Left colon (tissue), 2 donors: ENCODE results near the gene TBC1D3B. TPM values are rescaled to one million over a fixed set of nuclear protein-coding genes. Genes with fewer than 3 reads are reported as not detected.
A peak's percentile ranks its signal among the peaks of the same experiment; 100 is the strongest.
"Not testable (repeated sequence)": the region's sequence is repeated elsewhere in the genome, so short reads cannot be mapped to it uniquely, and the experiment has no call there.

Source experiments
- ATAC-seq: fragments of 200-7000 bp; cut with Tn5 transposase; one replicate; pipeline ENCODE4 v1.9.1; 2020; ENCODE audit warnings: mild to moderate bottlenecking, moderate library complexity
- DNase-seq, 2 donors: peaks; one replicate each; pipeline ENCODE4 v3.0.0-alpha.2; 2020
- intact Hi-C, 2 donors: fragments of 100-400 bp; cut with DNase I in 1 of 2; cut with micrococcal nuclease in 1 of 2; formaldehyde crosslinking; loops; one replicate each; pipeline versions ENCODE4 v1.11.2 to v1.14.0; 2022; cut with DNase I, micrococcal nuclease
- total RNA-seq, 2 donors: library from RNA; stranded (reverse); fragmentation: NEBNext Ultra II Directional; extraction: Animal tissue kit (Norgen Biotek cat#: 25700); gene quantifications; one replicate each; pipeline ENCODE4 v1.2.1, GENCODE V29; 2021
- donor health status: DM: no; HTN: no; CAD: no.
- donor health status: DM: yes; HTN: yes; CAD: no.

TBC1D3B gene
- total RNA-seq, 2 donors from 2014 or later: 7.4 to 8.9 TPM

DNA sequence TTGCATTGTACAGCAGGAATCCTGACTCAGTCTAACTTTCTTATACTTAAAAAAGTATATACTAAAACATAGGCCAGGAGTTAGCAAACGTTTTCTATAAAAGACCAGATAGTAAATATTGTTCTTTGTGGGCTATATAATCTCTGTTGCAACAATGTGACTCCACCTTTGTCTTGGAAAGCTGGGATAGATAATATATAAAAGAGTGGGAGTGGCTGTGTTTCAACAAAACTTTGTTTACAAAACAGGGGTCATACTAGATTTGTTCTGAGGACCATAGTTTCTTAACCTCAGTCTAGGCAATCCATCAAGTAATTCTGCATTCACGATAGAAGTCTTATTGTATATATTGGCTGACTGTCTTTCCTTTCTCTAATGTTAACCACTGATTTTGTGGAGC is 9.0 kb upstream of the TBC1D3B start:
- DNase-seq: no peak

GRCh38 chr17:36184023-36184765 is 7.8 kb upstream of the TBC1D3B start:
- intact Hi-C loops: loop anchor here in 1 of 2 donors (5.0 kb wide), 1 partner anchor 57 kb away; no protein-coding TSS in a partner anchor
- DNase-seq: peak in 1 of 2 donors; percentile 37

More for the DNA sequence above, 9.0 kb upstream of the TBC1D3B start:
- intact Hi-C loops: no loop called here
- ATAC-seq: peak; percentile 50

DNA sequence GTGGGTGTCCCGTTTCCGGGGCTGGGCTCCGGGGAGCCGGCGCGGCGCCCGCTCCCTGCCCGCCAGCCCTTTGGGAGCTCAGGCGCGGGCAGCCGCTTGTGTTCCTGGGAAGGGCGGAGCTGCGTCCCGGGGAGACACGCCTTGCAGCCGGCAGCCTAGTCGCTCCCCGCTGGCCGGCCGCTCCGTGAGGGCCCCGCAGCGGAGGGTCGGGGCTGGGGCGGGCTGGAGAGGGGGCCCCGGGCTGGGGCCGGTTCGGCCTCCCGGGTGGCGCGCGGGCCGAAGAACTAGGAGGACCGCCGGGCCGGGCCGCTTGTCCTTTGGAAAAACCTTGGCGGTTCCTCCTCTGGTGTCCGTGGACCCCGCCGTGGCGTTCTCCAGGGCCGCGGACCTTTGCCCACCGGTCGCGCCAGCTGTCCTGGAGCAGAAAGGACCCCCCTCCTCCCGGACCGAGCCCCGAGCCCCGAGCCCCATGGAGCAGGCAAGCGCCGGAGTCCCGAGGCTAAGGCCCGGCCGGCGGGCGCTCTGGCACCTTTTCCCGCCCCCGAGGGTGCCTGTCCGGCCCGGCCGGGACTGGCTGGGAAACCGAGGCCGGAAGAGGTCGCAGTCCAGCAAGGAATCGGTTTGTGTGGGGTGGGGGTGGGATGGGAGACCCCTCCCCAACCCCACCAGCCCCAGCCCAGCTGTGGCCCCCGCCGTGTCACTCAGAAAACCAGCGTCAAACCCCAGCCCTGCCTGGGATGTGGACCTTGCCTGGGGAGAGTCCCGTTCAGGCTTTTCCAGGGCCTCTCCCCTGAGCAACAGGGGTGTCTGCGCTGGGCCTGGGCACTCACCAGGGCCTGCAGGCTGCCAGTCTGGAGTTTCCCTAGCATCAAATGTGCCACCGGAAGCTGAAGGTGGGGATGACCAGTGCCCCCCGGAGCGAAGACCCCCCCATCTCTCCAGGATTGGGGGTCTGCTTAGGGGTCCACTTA is 6.8 kb upstream of the TBC1D3B start:
- ATAC-seq (peak; percentile 91), DNase-seq (peak; percentile 77 to 82)
- intact Hi-C loops: loop anchor here in 1 of 2 donors (5.0 kb wide), 1 partner anchor 56 kb away; no protein-coding TSS in a partner anchor

More at GRCh38 chr17:36184023-36184765, 7.8 kb upstream of the TBC1D3B start:
- ATAC-seq: no peak

DNA sequence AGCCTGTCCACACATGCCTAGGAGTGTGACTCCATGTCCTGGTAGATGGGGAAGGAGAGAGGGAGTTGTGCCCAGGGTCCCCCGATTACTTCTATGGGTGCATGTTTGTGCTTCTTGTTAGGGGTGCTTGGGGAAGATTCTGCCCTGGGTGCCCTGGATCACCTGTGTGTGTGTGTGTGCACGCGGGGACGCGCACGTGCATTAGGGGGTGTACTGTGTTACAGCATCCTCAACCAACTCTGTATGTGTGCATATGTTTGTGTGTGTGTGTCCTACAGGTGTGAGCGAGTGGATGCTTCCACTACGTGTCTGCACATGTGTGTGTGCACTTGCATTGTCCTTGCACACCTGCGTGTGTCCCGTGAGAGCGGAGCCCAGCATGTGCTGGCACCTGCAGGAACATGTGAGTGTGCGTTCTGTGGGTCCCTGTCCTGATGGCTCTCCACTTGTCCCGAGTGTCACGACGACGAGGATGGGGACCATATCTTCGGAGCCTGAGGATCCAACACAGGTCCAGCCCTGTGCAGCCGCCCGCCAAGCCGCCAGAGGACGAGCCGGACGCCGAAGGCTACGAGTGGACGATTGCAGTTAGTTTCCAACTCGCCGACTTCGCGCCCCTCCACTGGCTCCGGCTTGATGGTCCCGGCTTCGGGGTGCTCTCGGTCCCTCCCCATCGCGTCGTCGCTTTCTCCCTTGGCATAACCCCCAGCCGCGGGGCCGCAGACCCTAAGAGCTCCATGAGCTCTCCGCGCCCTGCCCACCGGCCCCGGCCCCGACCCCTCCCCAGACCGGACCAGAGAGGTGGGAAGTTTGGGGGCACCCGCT is 6.0 kb upstream of the TBC1D3B start:
- peak; percentile 36 to 39 for DNase-seq
- peak; percentile 36 for ATAC-seq
- intact Hi-C loops: loop anchor here in 1 of 2 donors (5.0 kb wide), 1 partner anchor 55 kb away; no protein-coding TSS in a partner anchor

GRCh38 chr17:36181446-36182175 is 5.2 kb upstream of the TBC1D3B start:
- DNase-seq, ATAC-seq: not testable (repeated sequence)
- intact Hi-C loops: loop anchor here in 1 of 2 donors (5.0 kb wide), 1 partner anchor 54 kb away; no protein-coding TSS in a partner anchor

- ATAC-seq, intact Hi-C loops, DNase-seq: not testable (repeated sequence)
These were observed 7.6 kb downstream of the TBC1D3B start for GRCh38 chr17:36168836-36169235.

DNA sequence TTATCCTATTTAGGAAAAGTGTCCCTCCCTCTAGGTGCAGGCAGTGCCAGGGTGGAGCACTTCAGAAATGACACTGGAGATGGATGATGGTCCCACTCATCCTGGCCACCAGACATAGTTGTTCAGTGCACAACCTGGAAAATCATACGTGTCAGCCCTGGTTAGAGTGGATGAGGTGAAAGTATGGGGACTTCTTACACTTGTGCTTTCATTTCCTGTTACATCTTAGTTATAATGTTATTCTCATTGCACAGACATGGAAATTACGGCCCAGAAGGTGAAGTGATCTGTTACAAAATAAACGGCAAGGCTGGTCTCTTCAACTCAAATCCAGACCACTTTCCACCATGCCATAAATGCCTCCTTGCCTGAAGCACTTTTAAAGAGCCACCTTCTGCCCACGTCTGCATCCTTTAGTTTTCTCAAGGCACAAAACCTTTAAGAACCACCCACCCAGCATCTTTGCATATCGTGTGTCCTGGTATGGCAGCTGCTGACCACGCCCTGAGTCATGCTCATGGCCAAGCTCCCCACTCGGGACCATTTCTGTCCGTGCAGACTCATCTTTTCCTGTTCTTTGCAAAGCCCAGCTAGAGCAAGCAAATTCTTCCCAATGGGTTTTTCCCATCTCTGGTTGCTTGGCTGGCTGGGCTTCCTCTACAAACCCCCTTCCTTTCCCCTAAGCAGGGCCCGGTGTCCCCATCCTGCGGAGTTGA is 22.4 kb downstream of the TBC1D3B start:
- no peak for DNase-seq
- intact Hi-C loops: loop anchor here in 1 of 2 donors (2.0 kb wide), 1 partner anchor 185 kb away; no protein-coding TSS in a partner anchor
- ATAC-seq: no peak

GRCh38 chr17:36152639-36153120 is 23.8 kb downstream of the TBC1D3B start:
- DNase-seq: no peak
- intact Hi-C loops: no loop called here
- no peak for ATAC-seq

GRCh38 chr17:36151891-36152638 is 24.4 kb downstream of the TBC1D3B start:
- no peak for ATAC-seq
- no peak for DNase-seq

DNA sequence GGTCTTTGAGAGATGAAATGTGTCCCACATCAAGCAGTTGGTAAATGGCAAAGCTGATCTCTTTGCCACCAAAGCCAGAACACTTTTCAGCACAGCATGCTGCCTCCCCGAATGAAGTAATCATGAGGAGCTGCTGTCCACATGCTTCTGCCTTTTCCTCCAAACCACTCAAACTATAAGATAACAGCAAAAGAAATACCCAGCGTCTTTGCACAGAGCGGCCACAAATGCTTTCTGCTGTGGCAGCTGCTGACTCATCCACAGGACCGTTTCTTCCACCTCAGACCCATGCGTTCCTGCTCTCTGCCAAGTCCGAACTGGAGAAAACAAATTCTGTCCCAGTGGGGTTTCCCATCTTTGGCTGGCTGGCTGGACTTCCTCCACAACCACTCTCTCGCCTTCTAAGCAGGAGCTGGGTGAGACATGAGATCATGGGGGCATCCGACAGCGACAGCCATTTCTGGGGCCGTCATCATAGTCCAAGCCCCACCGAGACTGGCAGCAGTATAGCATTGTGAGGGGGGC is 27.1 kb downstream of the TBC1D3B start:
- intact Hi-C loops: loop anchor here in 1 of 2 donors (10.0 kb wide), 1 partner anchor 185 kb away; no protein-coding TSS in a partner anchor
- DNase-seq (no peak), ATAC-seq (no peak)

More at GRCh38 chr17:36151891-36152638, 24.4 kb downstream of the TBC1D3B start:
- intact Hi-C loops: no loop called here

- intact Hi-C loops: loop anchor here in 1 of 2 donors (10.0 kb wide), 1 partner anchor 184 kb away; no protein-coding TSS in a partner anchor
- ATAC-seq: peak; percentile 80
- peak in 1 of 2 donors; percentile 68 for DNase-seq
These were observed 27.7 kb downstream of the TBC1D3B start for GRCh38 chr17:36148559-36149295.

DNA sequence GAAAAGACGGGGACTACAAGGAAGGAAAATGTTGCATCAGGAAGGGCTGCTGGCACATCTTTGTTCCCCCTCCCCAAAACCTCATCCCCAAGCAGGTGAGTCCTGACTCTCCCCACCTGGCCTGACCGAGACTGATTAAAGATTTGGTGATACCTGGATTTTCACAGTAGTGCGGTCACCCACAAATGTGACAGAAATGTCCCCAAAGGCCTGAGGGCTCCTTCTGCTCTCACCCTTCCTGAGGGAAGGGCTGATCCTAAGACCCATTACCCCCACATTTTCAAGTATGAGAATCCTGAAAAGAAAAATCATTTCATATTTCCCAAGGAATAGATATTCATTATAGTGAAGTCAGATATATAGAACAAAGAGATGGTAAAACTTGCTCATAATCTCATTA is 28.8 kb downstream of the TBC1D3B start:
- DNase-seq: no peak
- ATAC-seq: no peak
- intact Hi-C loops: loop anchor here in 1 of 2 donors (10.0 kb wide), 1 partner anchor 183 kb away; no protein-coding TSS in a partner anchor

GRCh38 chr17:36144981-36145729 is 31.3 kb downstream of the TBC1D3B start:
- intact Hi-C loops: loop anchor here in 1 of 2 donors (10.0 kb wide), 1 partner anchor 180 kb away; no protein-coding TSS in a partner anchor
- no peak for DNase-seq
- ATAC-seq: peak; percentile 46

- intact Hi-C loops: loop anchor here in 1 of 2 donors (10.0 kb wide), 1 partner anchor 179 kb away; no protein-coding TSS in a partner anchor
- ATAC-seq: no peak
These were observed 32.4 kb downstream of the TBC1D3B start for GRCh38 chr17:36144014-36144413.

More at GRCh38 chr17:36144014-36144413, 32.4 kb downstream of the TBC1D3B start:
- DNase-seq: no peak
